ENCODE data around the gene FLOT2.

DNA sequence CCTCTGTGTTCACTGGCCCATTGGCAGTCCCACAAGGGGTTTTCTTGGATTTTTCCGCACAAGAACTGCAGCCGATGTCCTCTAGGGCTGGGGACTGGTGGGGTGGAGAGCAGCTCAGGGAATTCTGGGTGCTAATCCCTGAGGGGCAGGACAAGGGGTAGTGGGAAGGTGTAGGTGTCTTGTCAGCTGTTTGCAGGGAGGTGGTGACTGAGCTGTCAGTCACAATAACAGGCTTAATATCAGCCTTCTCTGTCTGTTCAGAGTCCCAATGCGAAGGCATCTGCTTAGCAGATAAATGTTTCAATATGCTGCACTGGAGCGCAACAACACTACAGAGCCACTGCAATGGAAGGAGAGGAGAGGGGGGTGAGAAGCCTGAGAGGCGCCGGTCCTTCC is 15.4 kb upstream of the FLOT2 start:
- no peak for TF ChIP-seq POLR2A (IDR thresholded peaks at IDR 0.05)
- TF ChIP-seq, protein P1, sequence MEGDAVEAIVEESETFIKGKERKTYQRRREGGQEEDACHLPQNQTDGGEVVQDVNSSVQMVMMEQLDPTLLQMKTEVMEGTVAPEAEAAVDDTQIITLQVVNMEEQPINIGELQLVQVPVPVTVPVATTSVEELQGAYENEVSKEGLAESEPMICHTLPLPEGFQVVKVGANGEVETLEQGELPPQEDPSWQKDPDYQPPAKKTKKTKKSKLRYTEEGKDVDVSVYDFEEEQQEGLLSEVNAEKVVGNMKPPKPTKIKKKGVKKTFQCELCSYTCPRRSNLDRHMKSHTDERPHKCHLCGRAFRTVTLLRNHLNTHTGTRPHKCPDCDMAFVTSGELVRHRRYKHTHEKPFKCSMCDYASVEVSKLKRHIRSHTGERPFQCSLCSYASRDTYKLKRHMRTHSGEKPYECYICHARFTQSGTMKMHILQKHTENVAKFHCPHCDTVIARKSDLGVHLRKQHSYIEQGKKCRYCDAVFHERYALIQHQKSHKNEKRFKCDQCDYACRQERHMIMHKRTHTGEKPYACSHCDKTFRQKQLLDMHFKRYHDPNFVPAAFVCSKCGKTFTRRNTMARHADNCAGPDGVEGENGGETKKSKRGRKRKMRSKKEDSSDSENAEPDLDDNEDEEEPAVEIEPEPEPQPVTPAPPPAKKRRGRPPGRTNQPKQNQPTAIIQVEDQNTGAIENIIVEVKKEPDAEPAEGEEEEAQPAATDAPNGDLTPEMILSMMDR (IDR thresholded peaks at IDR 0.05), result no peak
